ENCODE measurements around the gene ZNF354C. TPM values are rescaled to one million over a fixed set of nuclear protein-coding genes. Genes with fewer than 3 reads are reported as not detected.

ZNF354C gene
- total and polyA plus RNA-seq, 7 donors: 1.1 to 3.7 (median 2.4) TPM

GRCh38 chr5:179113143-179113530 is 53.0 kb downstream of the ZNF354C start:
- Histone ChIP-seq H3K27me3 (ENCODE audit: insufficient read depth in 3 of 3, low read length in 2 of 3) (no peaks in the 10 kb centered on the region), H3K27ac (no peak overlapping the region), H3K36me3 (ENCODE audit: insufficient read depth in 1 of 2, low read depth in 1 of 2) (no peaks in the 10 kb centered on the region), H3K9me3 (peaks cover 36% of the 10 kb centered on the region), H3K4me1 (no peaks in the 10 kb centered on the region), H3K4me3 (no peak overlapping the region)
- DNase-seq: no peak
- TF ChIP-seq, protein P1, sequence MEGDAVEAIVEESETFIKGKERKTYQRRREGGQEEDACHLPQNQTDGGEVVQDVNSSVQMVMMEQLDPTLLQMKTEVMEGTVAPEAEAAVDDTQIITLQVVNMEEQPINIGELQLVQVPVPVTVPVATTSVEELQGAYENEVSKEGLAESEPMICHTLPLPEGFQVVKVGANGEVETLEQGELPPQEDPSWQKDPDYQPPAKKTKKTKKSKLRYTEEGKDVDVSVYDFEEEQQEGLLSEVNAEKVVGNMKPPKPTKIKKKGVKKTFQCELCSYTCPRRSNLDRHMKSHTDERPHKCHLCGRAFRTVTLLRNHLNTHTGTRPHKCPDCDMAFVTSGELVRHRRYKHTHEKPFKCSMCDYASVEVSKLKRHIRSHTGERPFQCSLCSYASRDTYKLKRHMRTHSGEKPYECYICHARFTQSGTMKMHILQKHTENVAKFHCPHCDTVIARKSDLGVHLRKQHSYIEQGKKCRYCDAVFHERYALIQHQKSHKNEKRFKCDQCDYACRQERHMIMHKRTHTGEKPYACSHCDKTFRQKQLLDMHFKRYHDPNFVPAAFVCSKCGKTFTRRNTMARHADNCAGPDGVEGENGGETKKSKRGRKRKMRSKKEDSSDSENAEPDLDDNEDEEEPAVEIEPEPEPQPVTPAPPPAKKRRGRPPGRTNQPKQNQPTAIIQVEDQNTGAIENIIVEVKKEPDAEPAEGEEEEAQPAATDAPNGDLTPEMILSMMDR (IDR thresholded peaks at IDR 0.05): no peak
- WGBS, 3 donors: 91 to 93% (median 91%) methylated on average over 13 of the region's 13 CpGs
- intact Hi-C loops (cut with DNase I): no loop called here
- no peak for ATAC-seq

DNA sequence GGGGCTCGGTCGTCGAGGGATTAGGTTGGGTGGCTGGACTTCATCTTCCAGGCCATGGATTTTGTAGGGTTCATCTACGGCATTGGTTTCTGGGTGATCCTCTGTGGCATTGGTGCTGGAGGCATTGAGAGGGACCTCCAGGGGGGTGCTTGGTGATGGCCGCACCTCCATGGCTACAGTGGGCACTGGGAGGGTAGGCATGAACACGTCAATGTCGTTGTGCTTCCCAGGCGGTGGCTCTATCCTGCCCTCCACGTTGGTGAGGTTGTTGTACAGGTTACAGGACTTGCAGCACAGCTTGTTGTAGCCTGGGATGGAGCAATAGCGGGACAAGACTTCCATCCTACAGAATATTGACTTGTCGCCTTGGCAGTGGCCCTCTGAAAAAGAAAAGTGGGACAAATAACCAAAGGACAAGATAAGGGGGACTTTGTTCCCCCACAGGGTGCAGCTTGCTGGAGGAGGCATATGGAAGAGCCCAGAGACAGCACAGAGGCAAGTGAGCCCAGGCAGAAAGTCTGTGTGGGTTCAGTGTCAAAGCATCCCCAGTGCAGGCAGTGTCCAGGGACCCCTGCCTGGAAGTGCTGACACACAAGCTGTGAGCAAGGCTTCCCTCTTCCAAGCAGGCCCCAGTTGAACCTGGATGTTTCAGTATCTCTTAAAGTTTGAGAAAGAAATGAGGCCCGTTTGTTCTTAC is 53.9 kb downstream of the ZNF354C start:
- TF ChIP-seq, protein P1 (IDR thresholded peaks at IDR 0.05): no peak
- no peaks in the 10 kb centered on the region for H3K27me3 ChIP-seq (ENCODE audit: insufficient read depth in 3 of 3, low read length in 2 of 3)
- no peak overlapping the region for H3K4me3 ChIP-seq
- no peak overlapping the region for H3K27ac ChIP-seq
- peaks cover 35% of the 10 kb centered on the region for H3K9me3 ChIP-seq
- 87 to 92% (median 89%) methylated on average over 12 of the region's 12 CpGs for WGBS, 3 donors
- ATAC-seq (no peak), DNase-seq (no peak)
- H3K36me3 ChIP-seq (ENCODE audit: insufficient read depth in 1 of 2, low read depth in 1 of 2): no peaks in the 10 kb centered on the region
- no peaks in the 10 kb centered on the region for H3K4me1 ChIP-seq
- intact Hi-C loops (cut with DNase I): no loop called here

- no peak for DNase-seq
- no peaks in the 10 kb centered on the region for H3K4me1 ChIP-seq
- intact Hi-C loops (cut with DNase I): no loop called here
- H3K27ac ChIP-seq: no peak overlapping the region
- ATAC-seq: no peak
- H3K4me3 ChIP-seq: no peak overlapping the region
- peaks cover 0 to 4% (median 0%) of the 10 kb centered on the region in 3 donors for H3K27me3 ChIP-seq (ENCODE audit: insufficient read depth in 3 of 3, low read length in 2 of 3)
- TF ChIP-seq, protein P1 (IDR thresholded peaks at IDR 0.05): no peak
- H3K36me3 ChIP-seq (ENCODE audit: insufficient read depth in 1 of 2, low read depth in 1 of 2): no peaks in the 10 kb centered on the region
- WGBS, 3 donors: 94 to 95% (median 95%) methylated on average over 7 of the region's 7 CpGs
- peaks cover 32% of the 10 kb centered on the region for H3K9me3 ChIP-seq
Observed at GRCh38 chr5:179114756-179115155, 54.6 kb downstream of the ZNF354C start.

DNA sequence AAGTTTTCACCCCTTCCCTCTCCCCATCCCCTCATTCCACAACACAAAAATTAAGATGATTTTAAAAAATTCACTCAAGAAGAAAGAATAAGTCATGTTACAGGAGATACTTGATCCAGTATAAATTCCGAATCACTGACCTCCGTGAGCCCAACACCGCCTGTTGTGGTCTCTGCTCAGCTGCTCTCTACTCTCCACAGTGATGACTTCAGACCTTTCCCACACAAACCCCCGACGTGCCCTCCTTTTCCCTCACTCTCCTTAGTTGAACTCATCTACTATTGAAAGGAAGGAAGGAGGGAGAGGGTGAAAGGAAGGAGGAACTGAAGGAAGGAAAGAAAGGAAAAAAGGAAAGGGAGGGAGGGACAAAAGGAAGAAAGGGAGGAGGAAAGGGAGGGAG is 55.1 kb downstream of the ZNF354C start:
- TF ChIP-seq, protein P1 (IDR thresholded peaks at IDR 0.05): no peak
- 63 to 85% (median 73%) methylated on average over 5 of the region's 5 CpGs for WGBS, 3 donors
- DNase-seq: no peak
- ATAC-seq: no peak
- no peaks in the 10 kb centered on the region for H3K4me1 ChIP-seq
- no peak overlapping the region for H3K4me3 ChIP-seq
- intact Hi-C loops (cut with DNase I): no loop called here
- H3K27ac ChIP-seq: no peak overlapping the region
- H3K36me3 ChIP-seq (ENCODE audit: insufficient read depth in 1 of 2, low read depth in 1 of 2): no peaks in the 10 kb centered on the region
- H3K27me3 ChIP-seq (ENCODE audit: insufficient read depth in 3 of 3, low read length in 2 of 3): peaks cover 0 to 4% (median 0%) of the 10 kb centered on the region in 3 donors
- peaks cover 30% of the 10 kb centered on the region for H3K9me3 ChIP-seq

All from psoas muscle (tissue), 8 donors.